Hematopoietic multipotent progenitor cell treated with erythropoietin and hydrocortisone succinate and interleukin-3 and kit ligand, for 17 days (in vitro differentiated cells): Measurements from ENCODE around the gene GP1BB.
A peak's percentile ranks its signal among the peaks of the same experiment; 100 is the strongest.

Experiments used
- DNase-seq: peaks from one replicate; pipeline ENCODE4 v3.0.0-alpha.2; 2015; ENCODE audit warnings: low spot score

Gene GP1BB

GRCh38 chr22:19756288-19757128 lies 33.2 kb downstream of the GP1BB start:
- peak; percentile 13 for DNase-seq

- no peak for DNase-seq
Measured at GRCh38 chr22:19757140-19757984, 34.0 kb downstream of the GP1BB start.

- DNase-seq = no peak
Measured at GRCh38 chr22:19757985-19758895, 34.9 kb downstream of the GP1BB start.

GRCh38 chr22:19758896-19759426 lies 35.6 kb downstream of the GP1BB start:
- DNase-seq = no peak

- DNase-seq = no peak
Measured at GRCh38 chr22:19759427-19760057, 36.2 kb downstream of the GP1BB start.

- DNase-seq = no peak
Measured at GRCh38 chr22:19760058-19760950, 37.0 kb downstream of the GP1BB start, which contains the start of gene TBX1. Gene TBX1 (plus strand): TSS chr22:19760778. CDS start chr22:19760844, 66 bp downstream.

GRCh38 chr22:19760951-19761724 lies 37.8 kb downstream of the GP1BB start:
- DNase-seq = no peak

- no peak for DNase-seq
Measured at GRCh38 chr22:19761725-19762567, 38.6 kb downstream of the GP1BB start.

GRCh38 chr22:19762568-19763457 lies 39.5 kb downstream of the GP1BB start:
- no peak for DNase-seq

GRCh38 chr22:19763458-19764298 lies 40.3 kb downstream of the GP1BB start:
- no peak for DNase-seq

- DNase-seq = no peak
Measured at GRCh38 chr22:19764299-19764593, 40.9 kb downstream of the GP1BB start.

- DNase-seq = no peak
Measured at GRCh38 chr22:19764636-19765476, 41.5 kb downstream of the GP1BB start.

- DNase-seq = no peak
Measured at GRCh38 chr22:19765477-19766239, 42.3 kb downstream of the GP1BB start.

GRCh38 chr22:19766240-19766510 lies 42.8 kb downstream of the GP1BB start:
- DNase-seq = no peak
